ENCODE results near the gene GRK1.

- TF ChIP-seq, protein P1, sequence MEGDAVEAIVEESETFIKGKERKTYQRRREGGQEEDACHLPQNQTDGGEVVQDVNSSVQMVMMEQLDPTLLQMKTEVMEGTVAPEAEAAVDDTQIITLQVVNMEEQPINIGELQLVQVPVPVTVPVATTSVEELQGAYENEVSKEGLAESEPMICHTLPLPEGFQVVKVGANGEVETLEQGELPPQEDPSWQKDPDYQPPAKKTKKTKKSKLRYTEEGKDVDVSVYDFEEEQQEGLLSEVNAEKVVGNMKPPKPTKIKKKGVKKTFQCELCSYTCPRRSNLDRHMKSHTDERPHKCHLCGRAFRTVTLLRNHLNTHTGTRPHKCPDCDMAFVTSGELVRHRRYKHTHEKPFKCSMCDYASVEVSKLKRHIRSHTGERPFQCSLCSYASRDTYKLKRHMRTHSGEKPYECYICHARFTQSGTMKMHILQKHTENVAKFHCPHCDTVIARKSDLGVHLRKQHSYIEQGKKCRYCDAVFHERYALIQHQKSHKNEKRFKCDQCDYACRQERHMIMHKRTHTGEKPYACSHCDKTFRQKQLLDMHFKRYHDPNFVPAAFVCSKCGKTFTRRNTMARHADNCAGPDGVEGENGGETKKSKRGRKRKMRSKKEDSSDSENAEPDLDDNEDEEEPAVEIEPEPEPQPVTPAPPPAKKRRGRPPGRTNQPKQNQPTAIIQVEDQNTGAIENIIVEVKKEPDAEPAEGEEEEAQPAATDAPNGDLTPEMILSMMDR (IDR thresholded peaks at IDR 0.05) = no peak
- no peak for TF ChIP-seq POLR2A (IDR thresholded peaks at IDR 0.05)
Measured at GRCh38 chr13:113734099-113734825, 67.2 kb downstream of the GRK1 start.

Measured in Peyer's patch (tissue), 4 donors.